A549 (cell line): ENCODE results near the gene SMIM28. TPM values are rescaled to one million over a fixed set of nuclear protein-coding genes. Genes with fewer than 3 reads are reported as not detected.
A peak's percentile ranks its signal among the peaks of the same experiment; 100 is the strongest.

Source experiments
- ATAC-seq, 2 experiments: fragments of 200-7000 bp in 1 of 2; fragments of >200 bp in 1 of 2; cut with Nextera tagmentation in 1 of 2; cut with Tn5 transposase in 1 of 2; 3 replicates each; pipeline versions ENCODE4 v1.8.0 to v1.9.1; 2018 to 2020; ENCODE audit warnings: mild to moderate bottlenecking in 1 of 2, moderate library complexity in 1 of 2
- CTCF ChIA-PET: fragments of 300-600 bp; sonication (Branson Sonifier 250); formaldehyde crosslinking; extraction: SDS; loops from one replicate; lab custom pipeline; 2021; ENCODE audit warnings: antibody characterized with exemption, inconsistent platforms; lab: Yijun Ruan, JAX
- POLR2A ChIA-PET: fragments of 350-600 bp; formaldehyde crosslinking; extraction: SDS; loops from one replicate; lab custom pipeline; 2021; ENCODE audit warnings: antibody characterized with exemption, inconsistent platforms; lab: Yijun Ruan, JAX
- DNase-seq, 2 experiments: peaks; one replicate each; pipeline versions ENCODE4 v3.0.0 to v3.0.0-alpha.2; 2011 to 2016; ENCODE audit warnings: low read depth in 1 of 2, low spot score in 1 of 2
- FAIRE-seq: peaks from 2 replicates; lab custom pipeline; 2011; peaks lifted over from hg19 to GRCh38; lab: Jason Lieb, UNC
- H3K27ac ChIP-seq, 2 experiments: fragments of >200 bp; sonication (Bioruptor Twin); formaldehyde crosslinking; 3 replicates each; pipeline ENCODE4 v1.5.1; 2016 to 2017
- H3K4me1 ChIP-seq: fragments of >200 bp; sonication (Bioruptor Twin); formaldehyde crosslinking; 3 replicates; pipeline ENCODE4 v1.6.1; 2016
- H3K4me2 ChIP-seq: fragments of >200 bp; sonication (Bioruptor Twin); formaldehyde crosslinking; 3 replicates; pipeline ENCODE4 v1.6.1; 2016
- H3K4me3 ChIP-seq: fragments of >200 bp; sonication (Bioruptor Twin); formaldehyde crosslinking; 3 replicates; pipeline ENCODE4 v1.5.1; 2016
- H3K9me3 ChIP-seq: fragments of >200 bp; sonication (Bioruptor Twin); formaldehyde crosslinking; 3 replicates; pipeline ENCODE4 v1.6.1; 2016
- ATOH8 ChIP-seq: fragments of 250-450 bp; sonication (Bioruptor Pico); IDR thresholded peaks from 2 replicates; pipeline ENCODE4 v1.5.0; 2020; ENCODE audit warnings: low read depth, mild to moderate bottlenecking, moderate library complexity
- BCL3 ChIP-seq: fragments of >200 bp; sonication (Bioruptor Twin); formaldehyde crosslinking; IDR thresholded peaks from 3 replicates; pipeline ENCODE4 v1.6.1; 2016
- CEBPB ChIP-seq, 2 experiments: fragments of >200 bp in 1 of 2; sonication (Bioruptor Twin) in 1 of 2; formaldehyde crosslinking in 1 of 2; IDR thresholded peaks; 2 replicates each; pipeline ENCODE4 v1.6.1; 2012 to 2016
- CHD2 ChIP-seq: fragments of 150-350 bp; IDR thresholded peaks from 2 replicates; pipeline ENCODE4 v1.6.1; 2014; ENCODE audit warnings: low read length; ENCODE audit not compliant: partially characterized antibody
- CTCF ChIP-seq: fragments of >200 bp; sonication (Bioruptor Twin); formaldehyde crosslinking; IDR thresholded peaks from 3 replicates; pipeline ENCODE4 v1.5.1; 2016
- E2F6 ChIP-seq: IDR thresholded peaks from 2 replicates; pipeline ENCODE4 v1.6.1; 2012; ENCODE audit warnings: low read depth, borderline replicate concordance
- ELK1 ChIP-seq: fragments of 150-350 bp; IDR thresholded peaks from 2 replicates; pipeline ENCODE4 v1.6.1; 2014; ENCODE audit warnings: low read depth, mild to moderate bottlenecking, low read length
- HDAC2 ChIP-seq: fragments of 200-600 bp; sonication (generic); IDR thresholded peaks from 2 replicates; pipeline ENCODE4 v1.6.1; 2016
- HES2 ChIP-seq: fragments of >200 bp; sonication (Bioruptor Twin); formaldehyde crosslinking; IDR thresholded peaks from 2 replicates; pipeline ENCODE4 v1.6.1; 2016
- HMGXB4 ChIP-seq: fragments of 250-450 bp; sonication (Bioruptor Pico); IDR thresholded peaks from 2 replicates; pipeline ENCODE4 v1.5.0; 2021; ENCODE audit warnings: mild to moderate bottlenecking, moderate library complexity, borderline replicate concordance
- JUN ChIP-seq, 2 experiments: fragments of >200 bp; sonication (Bioruptor Twin); formaldehyde crosslinking; IDR thresholded peaks; 2 replicates in 1 of 2; 3 replicates in 1 of 2; pipeline ENCODE4 v1.6.1; 2016 to 2017
- KDM5A ChIP-seq: fragments of 200-600 bp; sonication (generic); IDR thresholded peaks from 2 replicates; pipeline ENCODE4 v1.6.1; 2016; ENCODE audit warnings: antibody characterized with exemption, mild to moderate bottlenecking
- MAX ChIP-seq: IDR thresholded peaks from 2 replicates; pipeline ENCODE4 v1.6.1; 2012
- NR3C1 ChIP-seq: fragments of >200 bp; sonication (Bioruptor Twin); formaldehyde crosslinking; IDR thresholded peaks from 3 replicates; pipeline ENCODE4 v1.6.1; 2017
- PBX3 ChIP-seq: IDR thresholded peaks from 2 replicates; pipeline ENCODE4 v1.6.1; 2012
- PHF8 ChIP-seq: fragments of 200-600 bp; sonication (generic); IDR thresholded peaks from 2 replicates; pipeline ENCODE4 v1.6.1; 2016; ENCODE audit warnings: low read depth, mild to moderate bottlenecking, antibody characterized with exemption, moderate library complexity, borderline replicate concordance
- POLR2A ChIP-seq: IDR thresholded peaks from 2 replicates; pipeline ENCODE4 v1.6.1; 2012; ENCODE audit warnings: mild to moderate bottlenecking, low read length
- RAD21 ChIP-seq, 2 experiments: fragments of >200 bp in 1 of 2; sonication (Bioruptor Twin) in 1 of 2; formaldehyde crosslinking in 1 of 2; IDR thresholded peaks in 1 of 2; conservative IDR thresholded peaks in 1 of 2; 2 replicates in 1 of 2; 3 replicates in 1 of 2; pipeline ENCODE4 v1.6.1; 2012 to 2018; ENCODE audit warnings: inconsistent platforms in 1 of 2
- RCOR1 ChIP-seq: fragments of 150-350 bp; IDR thresholded peaks from 2 replicates; pipeline ENCODE4 v1.6.1; 2014; ENCODE audit warnings: antibody characterized with exemption, low read length, low read depth
- RNF2 ChIP-seq: fragments of 200-600 bp; sonication (generic); IDR thresholded peaks from 2 replicates; pipeline ENCODE4 v1.6.1; 2016; ENCODE audit warnings: low read depth, mild to moderate bottlenecking, antibody characterized with exemption, moderate library complexity, borderline replicate concordance
- SMC3 ChIP-seq: fragments of >200 bp; sonication (Bioruptor Twin); formaldehyde crosslinking; IDR thresholded peaks from 3 replicates; pipeline ENCODE4 v1.6.1; 2018; ENCODE audit warnings: inconsistent platforms
- SREBF2 ChIP-seq: fragments of 450-650 bp; IDR thresholded peaks from 2 replicates; pipeline ENCODE4 v1.6.1; 2014; ENCODE audit warnings: mild to moderate bottlenecking, moderate library complexity
- TP53 ChIP-seq: fragments of 250-450 bp; sonication (Bioruptor Pico); IDR thresholded peaks from 2 replicates; pipeline ENCODE4 v1.5.0; 2021; ENCODE audit warnings: mild to moderate bottlenecking, moderate library complexity
- WGBS: methylation state at CpG from one replicate; pipeline ENCODE4 v1.1.6; 2017; ENCODE audit errors: missing lambda C conversion rate; 5-methylcytosine and 5-hydroxymethylcytosine counted together
- polyA plus RNA-seq, 4 experiments: library from polyadenylated mRNA; depleted of rRNA in 3 of 4; stranded (reverse); fragments of >200 nt; fragmentation: RNase III in 1 of 4; extraction: RNeasy Plus Mini Kit Qiagen cat#74134 plus additional on column Dnase treatment in 1 of 4; gene quantifications; 2 replicates in 3 of 4; 3 replicates in 1 of 4; pipeline ENCODE4 v1.2.3, GENCODE V29; 2011 to 2017

SMIM28 gene
- polyA plus RNA-seq, 2 of the 4 experiments (the other 2 are of a cell fraction) = not detected

- Histone ChIP-seq H3K4me1 (0 out of 3 replicates have a peak, but pooled peaks cover 6% of the 10 kb centered on the region), H3K27ac (peak within 1 kb of the TSS; percentile 97), H3K4me3 (peak within 1 kb of the TSS; percentile 70), H3K9me3 (no peaks in the 10 kb centered on the region), H3K4me2 (peak within 1 kb of the TSS; percentile 91)
- FAIRE-seq (no peak), DNase-seq (peak; percentile 72 to 90), ATAC-seq (peak; percentile 94)
- POLR2A ChIA-PET = no interaction called here
- TF ChIP-seq HES2 (no peak), PBX3 (no peak), CEBPB (IDR thresholded peaks at IDR 0.05) (no peak), CTCF (peak; percentile 62), TP53 (CRISPR knock-in tag) (no peak), RNF2 (no peak), PHF8 (peak; percentile 50; the same call in 1 of the 2 replicates), MAX (peak; percentile 65; the same call in 1 of the 2 replicates), HDAC2 (no peak), JUN (IDR thresholded peaks at IDR 0.05) (peak; percentile 20 to 68; a peak in 2 of 5 replicates), SREBF2 (no peak), HMGXB4 (CRISPR knock-in tag) (no peak), RAD21 (conservative IDR thresholded peaks at IDR 0.05 in 1 of 2, IDR thresholded peaks at IDR 0.05 in 1 of 2) (peak; percentile 29 to 59; a peak in 3 of 5 replicates), ELK1 (no peak), SMC3 (peak; percentile 51; the same call in 2 of the 3 replicates), NR3C1 (no peak), CHD2 (no peak), KDM5A (peak; percentile 18; the same call in 1 of the 2 replicates), BCL3 (peak; percentile 37; the same call in 1 of the 3 replicates), POLR2A (peak; percentile 25), E2F6 (0 out of 2 replicates have a peak, but pooled peaks have one; percentile 10), ATOH8 (CRISPR knock-in tag) (no peak), RCOR1 (no peak)
- WGBS = 0% methylated on average over 7 of the region's 92 CpGs
- CTCF ChIA-PET = interaction anchor here (0.8 to 3.3 kb wide), 18 partner anchors 10 to 404 kb away, joined by 3 to 19 read pairs (median 4); no protein-coding TSS in a partner anchor
These were observed 26.3 kb downstream of the SMIM28 start, which contains the start of gene HEBP2 for GRCh38 chr6:138403801-138404665. HEBP2 (plus strand) TSS chr6:138404223; CDS start chr6:138404496, 273 bp downstream.
